Mucosa of rectum (tissue), 2 donors: ENCODE measurements around the gene DMD.

Source experiments
- H3K27ac ChIP-seq, 2 donors: one replicate each; pipeline ENCODE4 v1.7.0; 2013; ENCODE audit warnings: inconsistent platforms in 2 of 2, low read depth in 2 of 2, low read length in 2 of 2
- H3K27me3 ChIP-seq, 2 donors: one replicate each; pipeline ENCODE4 v1.7.0; 2013; ENCODE audit warnings: low read length in 2 of 2; ENCODE audit not compliant: control insufficient read depth in 2 of 2, insufficient read depth in 2 of 2
- H3K36me3 ChIP-seq, 2 donors: one replicate each; pipeline ENCODE4 v1.7.0; 2013; ENCODE audit warnings: low read length in 2 of 2; ENCODE audit not compliant: control insufficient read depth in 2 of 2, insufficient read depth in 2 of 2
- H3K4me1 ChIP-seq, 2 donors: one replicate each; pipeline ENCODE4 v1.7.0; 2013; ENCODE audit warnings: low read length in 2 of 2, mild to moderate bottlenecking in 1 of 2; ENCODE audit not compliant: control insufficient read depth in 2 of 2, insufficient read depth in 2 of 2
- H3K4me3 ChIP-seq, 2 donors: one replicate each; pipeline ENCODE4 v1.7.0; 2013; ENCODE audit warnings: low read length in 2 of 2
- H3K9ac ChIP-seq, 2 donors: one replicate each; pipeline ENCODE4 v1.7.0; 2013; ENCODE audit warnings: low read length in 2 of 2, low read depth in 1 of 2, mild to moderate bottlenecking in 1 of 2
- H3K9me3 ChIP-seq, 2 donors: one replicate each; pipeline ENCODE4 v1.7.0; 2013; ENCODE audit warnings: low read length in 2 of 2; ENCODE audit not compliant: control insufficient read depth in 2 of 2
- donor health status: healthy.
- donor health status: Normal muscosa, but diverticular disease.

The DMD gene

DNA sequence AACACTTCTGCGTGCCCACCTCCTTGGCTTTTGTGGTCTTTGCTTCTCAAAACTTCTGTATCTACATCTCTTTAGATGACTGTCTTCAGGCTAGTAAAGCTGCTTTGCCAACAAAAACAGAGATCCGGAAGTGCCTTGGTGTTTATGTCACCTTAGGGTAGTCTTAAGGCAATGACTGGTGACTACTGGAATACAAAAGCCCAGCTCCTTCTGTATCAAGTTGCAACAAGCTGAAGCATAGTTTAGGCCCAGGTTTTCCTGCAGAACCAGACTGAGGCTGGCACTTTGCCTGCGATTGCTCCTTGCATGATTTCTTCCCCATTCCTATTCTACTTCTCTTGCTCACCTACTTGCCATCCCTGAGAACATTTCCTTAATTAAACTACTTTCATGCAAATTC is 333.8 kb downstream of the DMD start:
- H3K27me3 ChIP-seq, result no peaks in the 10 kb centered on the region
- no peaks in the 10 kb centered on the region for H3K9me3 ChIP-seq
- H3K4me1 ChIP-seq, result no peaks in the 10 kb centered on the region
- H3K4me3 ChIP-seq, result no peak overlapping the region
- no peak overlapping the region for H3K9ac ChIP-seq
- H3K27ac ChIP-seq, result no peak overlapping the region
- no peaks in the 10 kb centered on the region for H3K36me3 ChIP-seq

DNA sequence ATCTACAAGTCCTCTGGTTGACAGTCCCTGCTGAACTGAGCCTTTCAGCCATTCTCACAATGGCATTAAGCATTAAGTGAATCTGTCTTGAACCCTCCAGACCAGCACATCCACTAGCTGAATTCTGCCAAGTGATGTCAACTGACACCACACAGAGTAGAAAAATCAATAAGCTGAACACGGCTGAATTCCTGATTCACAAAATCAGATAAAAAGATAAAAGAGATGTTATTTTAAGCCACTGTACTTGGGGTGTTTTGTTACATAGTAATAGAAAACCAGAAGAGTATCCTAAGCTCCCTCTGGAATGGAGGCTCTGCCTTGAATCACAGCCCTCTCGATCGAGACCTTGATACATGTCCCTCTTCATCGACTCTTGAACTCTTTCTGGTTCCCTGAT is 336.5 kb downstream of the DMD start:
- Histone ChIP-seq H3K27me3 (no peaks in the 10 kb centered on the region), H3K9ac (no peak overlapping the region), H3K9me3 (no peaks in the 10 kb centered on the region), H3K4me3 (no peak overlapping the region), H3K27ac (no peak overlapping the region), H3K4me1 (no peaks in the 10 kb centered on the region), H3K36me3 (no peaks in the 10 kb centered on the region)

DNA sequence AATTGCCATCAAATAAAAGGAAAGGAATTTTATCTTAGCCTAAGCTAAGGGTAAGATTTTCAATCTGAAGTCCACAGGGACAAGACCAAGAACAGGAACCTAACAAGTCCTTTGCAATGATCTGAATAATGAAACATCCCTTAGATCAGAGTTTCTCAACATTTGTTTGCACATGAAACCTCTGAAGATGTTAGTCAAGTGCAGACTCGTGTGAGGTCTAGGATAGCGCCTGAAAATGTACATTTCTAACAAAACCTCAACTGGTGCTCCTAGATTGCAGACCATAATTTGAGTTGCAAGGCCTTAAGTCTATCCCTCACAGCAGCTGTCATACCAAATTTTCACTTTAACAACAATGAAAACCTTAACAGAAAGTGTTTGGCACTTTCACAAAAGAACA is 337.6 kb downstream of the DMD start:
- no peak overlapping the region for H3K9ac ChIP-seq
- no peak overlapping the region for H3K4me3 ChIP-seq
- H3K36me3 ChIP-seq, result no peaks in the 10 kb centered on the region
- H3K27me3 ChIP-seq, result no peaks in the 10 kb centered on the region
- no peaks in the 10 kb centered on the region for H3K4me1 ChIP-seq
- no peak overlapping the region for H3K27ac ChIP-seq
- no peaks in the 10 kb centered on the region for H3K9me3 ChIP-seq

DNA sequence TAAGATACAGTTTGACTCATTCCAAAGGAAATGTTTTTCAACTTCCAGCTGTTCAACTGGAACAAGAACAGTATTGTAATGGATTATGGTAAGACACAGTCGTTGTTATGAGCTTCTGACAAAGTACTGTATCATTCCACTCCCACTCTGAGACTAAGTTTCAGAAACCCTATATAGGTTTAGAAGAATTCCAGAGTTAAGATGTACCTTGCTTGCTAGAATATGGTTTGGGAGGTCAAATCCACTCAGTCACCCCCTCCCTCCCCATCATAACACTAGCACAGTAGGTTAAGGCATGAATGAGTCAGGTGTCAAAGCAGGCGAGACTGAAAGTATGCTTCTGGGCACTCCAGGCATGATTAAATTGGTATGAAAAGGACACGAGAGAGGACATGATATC is 339.7 kb downstream of the DMD start:
- no peaks in the 10 kb centered on the region for H3K36me3 ChIP-seq
- no peaks in the 10 kb centered on the region for H3K9me3 ChIP-seq
- no peak overlapping the region for H3K9ac ChIP-seq
- no peaks in the 10 kb centered on the region for H3K4me1 ChIP-seq
- no peaks in the 10 kb centered on the region for H3K27me3 ChIP-seq
- H3K4me3 ChIP-seq, result no peak overlapping the region
- no peak overlapping the region for H3K27ac ChIP-seq

DNA sequence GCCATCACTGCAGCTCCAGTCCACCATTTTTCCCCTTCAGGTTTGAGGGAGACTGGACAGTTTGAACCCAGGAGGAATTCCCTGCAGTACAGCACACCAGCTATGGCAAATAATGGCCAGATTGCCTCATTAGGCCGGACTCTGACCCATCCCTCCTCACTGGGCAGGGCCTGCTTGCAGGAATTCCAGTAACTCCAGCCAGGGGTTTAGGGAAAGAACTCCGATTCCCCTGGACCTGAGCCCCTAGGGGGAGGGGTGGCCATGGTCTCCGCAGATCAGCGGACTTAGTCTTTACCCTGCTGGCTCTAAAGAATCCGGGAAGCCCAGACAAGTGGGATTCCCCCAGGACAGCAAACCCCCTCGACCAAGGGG is 342.8 kb downstream of the DMD start:
- Histone ChIP-seq H3K4me3 (no peak overlapping the region), H3K36me3 (no peaks in the 10 kb centered on the region), H3K27me3 (no peaks in the 10 kb centered on the region), H3K9ac (no peak overlapping the region), H3K9me3 (no peaks in the 10 kb centered on the region), H3K27ac (no peak overlapping the region), H3K4me1 (no peaks in the 10 kb centered on the region)

DNA sequence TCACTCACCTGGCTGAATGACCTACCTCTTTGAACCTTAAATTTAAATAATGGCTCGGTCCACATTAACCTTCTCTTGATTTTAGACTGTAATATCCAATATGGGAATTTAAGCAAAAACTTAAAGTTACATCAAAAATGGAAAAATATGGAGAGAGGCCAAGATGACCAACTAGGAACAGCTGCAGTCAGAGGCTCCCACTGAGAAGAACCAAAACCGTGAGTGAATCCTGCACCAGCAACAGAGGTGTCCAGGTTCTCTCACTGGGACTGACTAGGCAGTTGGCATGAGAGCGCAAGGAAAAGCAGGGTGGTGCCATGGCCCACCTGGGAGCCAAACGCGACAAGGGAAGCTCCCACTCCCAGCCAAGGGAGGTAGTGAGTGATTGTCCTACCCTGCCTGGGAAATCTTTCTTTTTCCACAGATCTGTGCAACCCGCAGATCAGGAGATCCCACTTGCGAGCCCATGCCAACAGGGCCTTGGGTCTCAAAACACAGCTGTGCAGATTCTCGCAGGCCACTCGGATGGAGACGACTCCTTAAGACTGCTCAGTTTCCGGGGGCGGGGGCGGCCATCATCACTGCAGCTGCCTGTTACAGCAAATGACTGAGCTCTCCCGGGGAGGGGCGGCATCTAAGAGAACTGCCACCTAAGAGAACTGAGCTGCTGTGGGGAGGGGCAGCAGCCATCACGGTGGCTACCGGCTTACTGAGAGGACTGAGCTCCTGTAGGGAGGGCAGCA is 343.4 kb downstream of the DMD start:
- Histone ChIP-seq H3K9me3 (no peaks in the 10 kb centered on the region), H3K9ac (no peak overlapping the region), H3K4me1 (no peaks in the 10 kb centered on the region), H3K27me3 (no peaks in the 10 kb centered on the region), H3K4me3 (no peak overlapping the region), H3K36me3 (no peaks in the 10 kb centered on the region), H3K27ac (no peak overlapping the region)

DNA sequence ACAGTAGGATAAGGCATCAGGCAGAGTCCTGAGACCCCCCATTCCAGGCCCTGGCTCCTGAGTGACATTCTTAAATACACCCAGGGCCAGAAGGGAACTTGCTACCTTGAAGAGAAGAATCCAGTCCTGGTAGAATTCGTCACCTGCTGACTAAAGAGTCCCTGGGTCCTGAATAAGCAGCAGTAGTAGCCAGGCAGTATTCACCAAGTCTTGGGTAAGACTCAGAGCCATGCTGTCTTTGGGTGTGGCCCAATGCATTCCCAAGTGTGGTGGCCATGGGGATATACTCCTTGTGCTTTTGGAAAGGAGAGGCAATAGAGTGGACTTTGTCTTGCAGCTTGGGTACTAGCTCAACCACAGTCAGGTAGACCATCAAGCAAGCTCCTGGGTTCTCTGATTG is 359.1 kb downstream of the DMD start:
- no peaks in the 10 kb centered on the region for H3K27me3 ChIP-seq
- no peaks in the 10 kb centered on the region for H3K36me3 ChIP-seq
- H3K4me3 ChIP-seq, result no peak overlapping the region
- H3K4me1 ChIP-seq, result no peaks in the 10 kb centered on the region
- H3K9me3 ChIP-seq, result no peaks in the 10 kb centered on the region
- no peak overlapping the region for H3K27ac ChIP-seq
- H3K9ac ChIP-seq, result no peak overlapping the region

DNA sequence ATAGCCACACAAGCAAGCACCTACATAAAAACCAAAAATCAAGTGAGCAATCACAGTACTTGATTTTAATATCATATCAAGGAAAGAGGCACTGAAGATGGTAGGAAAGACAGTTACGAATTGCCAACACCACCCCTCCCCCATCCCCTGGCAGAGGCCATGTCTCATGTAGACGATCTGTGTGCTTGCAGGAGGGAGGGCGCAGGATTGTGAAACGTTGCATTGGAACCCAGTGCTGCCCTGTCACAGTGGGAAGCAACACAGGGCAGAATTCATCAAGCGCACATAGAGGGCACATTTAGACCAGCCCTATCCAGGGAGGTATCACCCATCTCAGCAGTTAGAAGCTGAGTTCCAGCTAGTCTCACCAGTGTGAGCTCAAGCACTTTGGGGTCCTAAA is 359.8 kb downstream of the DMD start:
- no peaks in the 10 kb centered on the region for H3K36me3 ChIP-seq
- no peaks in the 10 kb centered on the region for H3K9me3 ChIP-seq
- no peaks in the 10 kb centered on the region for H3K27me3 ChIP-seq
- no peak overlapping the region for H3K4me3 ChIP-seq
- no peak overlapping the region for H3K9ac ChIP-seq
- H3K4me1 ChIP-seq, result no peaks in the 10 kb centered on the region
- no peak overlapping the region for H3K27ac ChIP-seq

DNA sequence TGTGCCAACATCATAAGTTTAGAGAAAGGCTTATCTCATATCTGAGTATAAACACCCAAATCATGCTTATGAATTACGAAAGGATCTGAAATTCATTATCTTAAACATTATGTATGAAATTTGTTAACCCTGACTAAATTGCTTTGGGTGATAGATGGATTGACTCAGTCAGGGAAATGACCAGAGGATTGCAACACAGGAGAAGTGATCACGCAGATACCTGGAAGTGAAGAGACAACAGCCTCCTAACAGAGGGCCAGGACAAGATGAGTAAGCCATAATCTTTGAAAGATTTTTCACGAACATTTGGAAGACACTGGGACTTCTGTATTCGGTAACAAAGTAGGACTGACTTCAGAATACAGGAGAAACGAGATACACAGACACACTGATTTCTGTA is 363.4 kb downstream of the DMD start:
- Histone ChIP-seq H3K27ac (no peak overlapping the region), H3K4me1 (no peaks in the 10 kb centered on the region), H3K9ac (no peak overlapping the region), H3K36me3 (no peaks in the 10 kb centered on the region), H3K27me3 (no peaks in the 10 kb centered on the region), H3K9me3 (no peaks in the 10 kb centered on the region), H3K4me3 (no peak overlapping the region)

DNA sequence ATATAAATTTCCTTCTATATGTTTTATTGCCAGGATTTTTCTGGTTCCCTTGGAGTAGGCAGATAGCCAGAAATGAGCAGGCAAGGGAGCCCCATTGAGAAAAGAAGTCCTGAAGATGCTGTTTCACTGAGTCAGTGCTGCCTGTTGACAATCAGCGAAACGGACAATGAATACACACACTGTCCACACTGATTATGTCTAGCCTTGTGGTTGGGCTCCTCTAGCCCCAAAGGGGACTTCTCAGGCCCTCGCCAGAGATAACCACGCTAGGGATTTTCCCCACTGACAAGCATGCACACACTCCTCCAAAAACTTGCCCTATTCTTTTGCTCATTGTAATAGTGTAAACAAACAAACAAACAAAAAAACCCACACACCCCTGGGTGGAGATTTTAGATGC is 369.3 kb downstream of the DMD start:
- no peak overlapping the region for H3K27ac ChIP-seq
- no peaks in the 10 kb centered on the region for H3K36me3 ChIP-seq
- no peak overlapping the region for H3K9ac ChIP-seq
- peaks cover 0 to 2% of the 10 kb centered on the region in 2 donors for H3K27me3 ChIP-seq
- no peaks in the 10 kb centered on the region for H3K4me1 ChIP-seq
- no peak overlapping the region for H3K4me3 ChIP-seq
- no peaks in the 10 kb centered on the region for H3K9me3 ChIP-seq

DNA sequence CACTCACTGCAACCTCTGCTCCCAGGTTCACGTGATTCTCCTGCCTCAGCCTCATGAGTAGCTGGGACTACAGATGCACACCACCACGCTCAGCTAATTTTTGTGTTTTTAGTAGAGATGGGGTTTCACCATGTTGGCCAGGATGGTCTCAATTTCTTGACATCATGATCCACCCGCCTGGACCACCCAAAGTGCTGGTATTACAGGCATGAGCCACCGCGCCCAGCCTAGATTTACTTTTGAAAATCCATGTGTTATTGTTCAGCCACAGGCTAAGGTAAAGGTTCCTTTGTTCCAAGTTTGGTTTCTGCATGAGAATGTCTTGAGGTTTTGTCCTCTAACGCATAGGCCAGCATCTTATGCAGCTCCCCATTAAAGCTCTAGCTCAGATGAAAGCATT is 371.6 kb downstream of the DMD start:
- no peak overlapping the region for H3K9ac ChIP-seq
- H3K4me1 ChIP-seq, result no peaks in the 10 kb centered on the region
- H3K27me3 ChIP-seq, result peaks cover 0 to 2% of the 10 kb centered on the region in 2 donors
- H3K27ac ChIP-seq, result no peak overlapping the region
- H3K36me3 ChIP-seq, result no peaks in the 10 kb centered on the region
- H3K9me3 ChIP-seq, result no peaks in the 10 kb centered on the region
- H3K4me3 ChIP-seq, result no peak overlapping the region
